CD4-positive, CD25-positive, alpha-beta regulatory T cell (primary cell): ENCODE data around the gene CTPS2. TPM values are rescaled to one million over a fixed set of nuclear protein-coding genes. Genes with fewer than 3 reads are reported as not detected.
"Not testable (repeated sequence)": the region's sequence is repeated elsewhere in the genome, so short reads cannot be mapped to it uniquely, and the experiment has no call there.

ENCODE experiments used
- ATAC-seq, 2 donors: fragments of 150-1000 bp; cut with Tn5 transposase; one replicate each; pipeline ENCODE4 v1.10.0; 2021; ENCODE audit warnings: low read depth in 2 of 2, moderate number of reproducible peaks in 2 of 2, moderate library complexity in 1 of 2
- DNase-seq, 3 donors: peaks; one replicate each; pipeline versions ENCODE4 v3.0.0 to v3.0.0-alpha.2; 2012 to 2022; ENCODE audit warnings: mixed read lengths in 1 of 3
- H3K27ac ChIP-seq: one replicate; pipeline ENCODE4 v1.7.0; 2013; ENCODE audit warnings: mild to moderate bottlenecking, low read length; ENCODE audit not compliant: insufficient read depth, poor library complexity, severe bottlenecking
- H3K27me3 ChIP-seq: one replicate; pipeline ENCODE4 v1.7.0; 2013; ENCODE audit warnings: low read length; ENCODE audit not compliant: control insufficient read depth, insufficient read depth
- H3K36me3 ChIP-seq: one replicate; pipeline ENCODE4 v1.7.0; 2013; ENCODE audit warnings: mild to moderate bottlenecking, low read length, moderate library complexity; ENCODE audit not compliant: control insufficient read depth, insufficient read depth
- H3K4me1 ChIP-seq: 2 replicates; pipeline ENCODE4 v1.7.0; 2013; ENCODE audit warnings: mild to moderate bottlenecking, low read length; ENCODE audit not compliant: insufficient read depth, control insufficient read depth, poor library complexity, severe bottlenecking
- H3K4me3 ChIP-seq: one replicate; pipeline ENCODE4 v1.7.0; 2013; ENCODE audit warnings: low read depth, mild to moderate bottlenecking, low read length, moderate library complexity
- H3K9me3 ChIP-seq, 2 experiments: 1 replicate in 1 of 2; 2 replicates in 1 of 2; pipeline ENCODE4 v1.7.0; 2013; ENCODE audit warnings: low read length in 2 of 2, mild to moderate bottlenecking in 1 of 2, moderate library complexity in 1 of 2; ENCODE audit not compliant: control insufficient read depth in 2 of 2
- H3K27ac Mint-ChIP-seq, 3 donors: one replicate each; pipeline ENCODE4 v1.8.0; 2020 to 2022; ENCODE audit warnings: mild to moderate bottlenecking in 3 of 3, mixed read lengths in 3 of 3, moderate library complexity in 2 of 3
- H3K27me3 Mint-ChIP-seq: one replicate; pipeline ENCODE4 v1.8.0; 2022; ENCODE audit warnings: mild to moderate bottlenecking, mixed read lengths
- H3K36me3 Mint-ChIP-seq: one replicate; pipeline ENCODE4 v1.8.0; 2020; ENCODE audit warnings: mixed read lengths
- H3K4me1 Mint-ChIP-seq, 4 donors: one replicate each; pipeline ENCODE4 v1.8.0; 2020 to 2022; ENCODE audit warnings: mixed read lengths in 4 of 4, mild to moderate bottlenecking in 1 of 4
- H3K4me3 Mint-ChIP-seq, 4 donors: one replicate each; pipeline ENCODE4 v1.8.0; 2020 to 2022; ENCODE audit warnings: mild to moderate bottlenecking in 4 of 4, mixed read lengths in 4 of 4, moderate library complexity in 3 of 4
- H3K9me3 Mint-ChIP-seq, 7 donors: one replicate each; pipeline ENCODE4 v1.8.0; 2020 to 2022; ENCODE audit warnings: mixed read lengths in 7 of 7, mild to moderate bottlenecking in 3 of 7, moderate library complexity in 2 of 7
- polyA plus RNA-seq, 4 donors: library from polyadenylated mRNA; unstranded; fragments of 300-500 nt; fragmentation: Illumina TruSeq; gene quantifications; one replicate each; pipeline ENCODE4 v1.2.3, GENCODE V29; 2021
- total RNA-seq: library from RNA; stranded (reverse); gene quantifications from one replicate; pipeline ENCODE4 v1.2.3, GENCODE V29; 2022

Gene CTPS2
- total and polyA plus RNA-seq, 5 donors from 2014 or later, result 3.7 to 4.8 (median 4.5) TPM

- H3K36me3 Mint-ChIP-seq, result peaks cover 48% of the 10 kb centered on the region
- peak overlapping the region in 1 of 3 donors; percentile 74 for H3K27ac Mint-ChIP-seq
- H3K27ac ChIP-seq, result no peak overlapping the region
- no peaks in the 10 kb centered on the region for H3K27me3 ChIP-seq
- ATAC-seq (no peak), DNase-seq (no peak)
- H3K36me3 ChIP-seq, result peaks cover 50% of the 10 kb centered on the region
- no peaks in the 10 kb centered on the region for H3K9me3 ChIP-seq
- H3K4me1 ChIP-seq, result no peaks in the 10 kb centered on the region
- peak overlapping the region in 1 of 4 donors; percentile 38 for H3K4me3 Mint-ChIP-seq
- peaks cover 0 to 7% (median 1%) of the 10 kb centered on the region in 4 donors for H3K4me1 Mint-ChIP-seq
- no peaks in the 10 kb centered on the region for H3K27me3 Mint-ChIP-seq
- H3K9me3 Mint-ChIP-seq, result no peaks in the 10 kb centered on the region
- H3K4me3 ChIP-seq, result no peak overlapping the region
Observed at GRCh38 chrX:16743604-16744325, 31.3 kb upstream of the CTPS2 start.

DNA sequence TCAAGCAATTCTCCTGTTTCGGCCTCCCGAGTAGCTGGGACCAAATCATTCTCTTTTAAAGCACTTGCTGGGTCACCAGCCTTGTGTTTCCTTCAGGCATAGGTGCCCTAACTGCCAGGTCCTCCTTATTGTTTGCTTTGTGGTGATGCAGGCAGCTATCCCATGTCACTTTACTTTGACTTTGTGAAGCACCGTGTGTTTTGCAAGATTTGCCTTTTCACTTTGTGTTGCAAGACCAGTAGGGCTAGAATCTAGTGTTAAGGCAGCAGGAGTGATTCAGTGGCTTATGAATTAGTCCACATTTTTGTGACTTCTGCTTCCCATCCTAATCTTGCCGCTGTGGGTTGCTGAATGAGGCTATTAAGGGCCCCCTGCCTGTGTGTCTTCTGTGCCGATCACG, 27.1 kb upstream of the CTPS2 start:
- Mint-ChIP-seq H3K9me3 (no peaks in the 10 kb centered on the region), H3K27me3 (no peaks in the 10 kb centered on the region), H3K4me1 (peaks cover 0 to 7% (median 1%) of the 10 kb centered on the region in 4 donors), H3K4me3 (no peak overlapping the region), H3K27ac (no peak overlapping the region), H3K36me3 (peaks cover 52% of the 10 kb centered on the region)
- Histone ChIP-seq H3K4me1 (no peaks in the 10 kb centered on the region), H3K4me3 (no peak overlapping the region), H3K9me3 (no peaks in the 10 kb centered on the region), H3K27me3 (no peaks in the 10 kb centered on the region), H3K36me3 (peaks cover 44% of the 10 kb centered on the region), H3K27ac (no peak overlapping the region)
- ATAC-seq, result no peak
- DNase-seq, result no peak

GRCh38 chrX:16737024-16737423, 24.6 kb upstream of the CTPS2 start:
- no peaks in the 10 kb centered on the region for H3K9me3 Mint-ChIP-seq
- Histone ChIP-seq H3K4me1 (no peaks in the 10 kb centered on the region), H3K36me3 (peaks cover 31% of the 10 kb centered on the region), H3K27me3 (no peaks in the 10 kb centered on the region), H3K27ac (no peak overlapping the region), H3K4me3 (no peak overlapping the region), H3K9me3 (no peaks in the 10 kb centered on the region)
- ATAC-seq, result no peak
- no peak for DNase-seq
- no peaks in the 10 kb centered on the region for H3K27me3 Mint-ChIP-seq
- peaks cover 0 to 13% (median 6%) of the 10 kb centered on the region in 4 donors for H3K4me1 Mint-ChIP-seq
- no peak overlapping the region for H3K4me3 Mint-ChIP-seq
- H3K36me3 Mint-ChIP-seq, result peaks cover 49% of the 10 kb centered on the region
- H3K27ac Mint-ChIP-seq, result no peak overlapping the region

GRCh38 chrX:16733013-16733412, 20.5 kb upstream of the CTPS2 start:
- peaks cover 0 to 13% (median 6%) of the 10 kb centered on the region in 4 donors for H3K4me1 Mint-ChIP-seq
- Histone ChIP-seq H3K36me3 (peaks cover 21% of the 10 kb centered on the region), H3K27me3 (no peaks in the 10 kb centered on the region), H3K4me1 (no peaks in the 10 kb centered on the region), H3K27ac (no peak overlapping the region), H3K9me3 (no peaks in the 10 kb centered on the region), H3K4me3 (no peak overlapping the region)
- H3K9me3 Mint-ChIP-seq, result no peaks in the 10 kb centered on the region
- DNase-seq (no peak), ATAC-seq (no peak)
- peak overlapping the region in 1 of 3 donors; percentile 84 for H3K27ac Mint-ChIP-seq
- peaks cover 25% of the 10 kb centered on the region for H3K36me3 Mint-ChIP-seq
- H3K4me3 Mint-ChIP-seq, result no peak overlapping the region
- no peaks in the 10 kb centered on the region for H3K27me3 Mint-ChIP-seq

DNA sequence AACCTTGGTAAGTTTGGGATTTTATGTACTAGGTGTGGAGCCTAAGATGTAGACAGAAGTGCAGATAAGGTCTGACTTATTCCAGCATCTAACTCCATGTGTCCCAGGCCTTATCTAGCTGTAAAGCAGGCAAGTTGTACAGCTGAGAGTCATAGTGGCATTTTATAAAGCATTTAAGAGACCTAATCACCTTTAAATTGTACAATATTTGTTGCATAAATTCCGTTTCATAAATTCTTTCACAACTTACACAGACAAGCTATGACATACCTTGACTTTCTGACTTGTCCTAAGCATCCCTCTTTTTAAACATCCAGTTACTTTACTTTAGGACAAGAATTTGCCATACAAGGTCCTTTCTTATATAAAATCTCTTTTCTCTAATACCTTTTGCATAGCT, 18.0 kb upstream of the CTPS2 start:
- Histone ChIP-seq H3K36me3 (no peaks in the 10 kb centered on the region), H3K27ac (no peak overlapping the region), H3K27me3 (no peaks in the 10 kb centered on the region), H3K4me1 (no peaks in the 10 kb centered on the region), H3K9me3 (no peaks in the 10 kb centered on the region), H3K4me3 (no peak overlapping the region)
- no peak overlapping the region for H3K27ac Mint-ChIP-seq
- H3K4me1 Mint-ChIP-seq, result peaks cover 0 to 19% (median 15%) of the 10 kb centered on the region in 4 donors
- H3K9me3 Mint-ChIP-seq, result no peaks in the 10 kb centered on the region
- H3K36me3 Mint-ChIP-seq, result peaks cover 15% of the 10 kb centered on the region
- DNase-seq, result no peak
- no peaks in the 10 kb centered on the region for H3K27me3 Mint-ChIP-seq
- no peak for ATAC-seq
- H3K4me3 Mint-ChIP-seq, result no peak overlapping the region

DNA sequence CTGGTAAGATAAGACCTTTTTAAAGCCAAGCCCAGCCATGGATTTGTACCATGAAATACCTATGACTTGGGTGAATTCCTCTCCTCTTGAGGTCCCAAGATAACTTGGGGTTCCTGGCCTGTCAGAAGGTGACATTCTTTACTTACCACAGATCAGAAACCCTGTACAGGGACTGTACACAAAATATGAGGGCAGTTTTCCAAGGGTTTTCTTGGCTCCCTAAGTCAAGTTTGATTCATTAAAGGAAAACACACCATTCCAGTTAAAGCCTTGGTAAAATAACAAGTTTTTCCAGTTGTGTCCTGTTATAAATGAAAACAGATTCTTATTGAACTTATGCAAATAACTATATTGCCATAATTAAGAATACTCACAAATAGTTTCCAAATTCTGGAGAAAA, 15.2 kb upstream of the CTPS2 start:
- no peaks in the 10 kb centered on the region for H3K36me3 ChIP-seq
- peaks cover 10% of the 10 kb centered on the region for H3K4me1 ChIP-seq
- H3K27me3 ChIP-seq, result no peaks in the 10 kb centered on the region
- no peak overlapping the region for H3K27ac ChIP-seq
- Mint-ChIP-seq H3K27me3 (no peaks in the 10 kb centered on the region), H3K4me1 (peaks cover 15 to 34% (median 19%) of the 10 kb centered on the region in 4 donors), H3K36me3 (peaks cover 4% of the 10 kb centered on the region), H3K4me3 (no peak overlapping the region), H3K27ac (no peak overlapping the region), H3K9me3 (no peaks in the 10 kb centered on the region)
- H3K9me3 ChIP-seq, result no peaks in the 10 kb centered on the region
- no peak overlapping the region for H3K4me3 ChIP-seq
- ATAC-seq (no peak), DNase-seq (no peak)

DNA sequence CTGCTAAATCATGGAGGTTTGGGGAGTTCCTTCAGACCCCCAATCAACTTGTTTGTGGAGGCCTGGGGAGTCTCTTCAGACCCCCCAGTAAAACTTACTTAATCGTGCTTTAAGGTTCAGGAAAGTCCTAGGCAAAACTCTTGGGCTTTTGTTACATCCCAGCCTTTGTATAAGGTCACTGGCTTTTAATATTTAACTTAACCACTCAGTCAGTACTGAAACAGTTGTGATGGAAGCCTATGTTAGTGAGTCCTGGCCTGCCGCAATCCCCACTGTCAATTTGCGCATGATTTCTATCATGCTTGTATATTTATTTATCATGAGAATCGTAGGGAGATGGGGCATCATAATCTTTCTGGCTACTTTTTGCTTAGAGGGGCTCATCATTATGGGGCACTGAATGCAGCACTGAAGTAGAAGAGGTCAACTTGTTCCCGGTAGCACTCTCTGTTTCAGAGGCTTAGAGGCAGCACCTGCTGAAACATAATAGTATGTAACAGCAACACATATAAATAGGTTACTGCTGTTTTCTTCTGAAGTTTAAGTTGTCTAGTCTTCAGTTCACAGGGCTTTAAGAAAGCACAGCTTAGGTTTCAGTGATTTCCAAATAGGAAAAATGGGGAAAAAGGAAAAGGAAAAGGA, 14.0 kb upstream of the CTPS2 start:
- not testable (repeated sequence) for H3K4me3 ChIP-seq, H3K27me3 ChIP-seq, H3K36me3 Mint-ChIP-seq, H3K27ac Mint-ChIP-seq, H3K9me3 Mint-ChIP-seq, DNase-seq, H3K27me3 Mint-ChIP-seq, H3K36me3 ChIP-seq, ATAC-seq, H3K9me3 ChIP-seq, H3K27ac ChIP-seq
- Mint-ChIP-seq H3K4me3 (peak overlapping the region in 1 of 4 donors; percentile 0), H3K4me1 (peaks cover 15 to 40% (median 20%) of the 10 kb centered on the region in 4 donors)
- peaks cover 13% of the 10 kb centered on the region for H3K4me1 ChIP-seq

- Mint-ChIP-seq H3K27me3 (no peaks in the 10 kb centered on the region), H3K4me3 (peak overlapping the region in 1 of 4 donors; percentile 16), H3K27ac (peak overlapping the region in 2 of 3 donors; percentile 52 to 72), H3K4me1 (peaks cover 21 to 53% (median 22%) of the 10 kb centered on the region in 4 donors), H3K36me3 (peaks cover 3% of the 10 kb centered on the region), H3K9me3 (no peaks in the 10 kb centered on the region)
- no peaks in the 10 kb centered on the region for H3K36me3 ChIP-seq
- DNase-seq (no peak), ATAC-seq (no peak)
- H3K27me3 ChIP-seq, result no peaks in the 10 kb centered on the region
- no peaks in the 10 kb centered on the region for H3K9me3 ChIP-seq
- no peak overlapping the region for H3K27ac ChIP-seq
- peaks cover 24% of the 10 kb centered on the region for H3K4me1 ChIP-seq
- no peak overlapping the region for H3K4me3 ChIP-seq
Observed at GRCh38 chrX:16725072-16725471, 12.6 kb upstream of the CTPS2 start.
